ENCODE measurements around the gene BICD1.
"Not testable (repeated sequence)": the region's sequence is repeated elsewhere in the genome, so short reads cannot be mapped to it uniquely, and the experiment has no call there.

BICD1 gene

DNA sequence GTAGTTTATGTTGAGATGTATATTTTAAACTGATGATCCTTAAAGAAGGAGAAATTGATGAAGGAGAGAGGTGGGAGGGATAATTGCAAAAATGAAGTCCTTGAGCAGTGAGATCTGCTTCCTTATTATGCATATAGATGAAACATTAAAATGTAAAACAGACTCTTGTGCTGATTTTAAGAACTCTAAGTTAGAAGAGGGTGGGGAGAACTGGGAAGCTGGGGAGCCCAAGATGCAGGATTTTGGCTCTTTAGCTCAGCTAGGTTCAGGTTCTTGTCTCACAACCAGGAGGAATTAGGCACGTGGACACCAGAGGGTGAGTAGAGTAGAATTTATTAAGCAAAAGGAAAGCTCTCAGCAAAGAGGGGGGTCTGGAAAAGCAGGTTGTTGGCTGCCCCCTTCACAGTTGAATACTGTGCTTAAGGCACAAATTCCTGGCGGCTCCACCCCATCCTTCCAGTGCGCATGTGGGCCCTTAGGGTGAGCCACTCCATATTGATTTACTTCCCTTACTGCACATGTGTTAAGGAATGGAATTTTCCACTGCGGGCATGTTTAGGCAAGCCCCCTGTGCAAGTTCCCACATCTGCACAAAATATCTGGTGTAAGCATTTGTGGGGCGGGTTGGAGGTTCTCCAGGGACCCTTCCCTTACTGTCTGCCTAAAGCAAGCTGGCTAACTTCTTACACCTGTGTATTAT, 141.9 kb downstream of the BICD1 start:
- no peak for DNase-seq (ENCODE audit: low read depth)

- no peak for DNase-seq (ENCODE audit: low read depth)
These were observed 143.1 kb downstream of the BICD1 start for GRCh38 chr12:32249777-32250176.

DNA sequence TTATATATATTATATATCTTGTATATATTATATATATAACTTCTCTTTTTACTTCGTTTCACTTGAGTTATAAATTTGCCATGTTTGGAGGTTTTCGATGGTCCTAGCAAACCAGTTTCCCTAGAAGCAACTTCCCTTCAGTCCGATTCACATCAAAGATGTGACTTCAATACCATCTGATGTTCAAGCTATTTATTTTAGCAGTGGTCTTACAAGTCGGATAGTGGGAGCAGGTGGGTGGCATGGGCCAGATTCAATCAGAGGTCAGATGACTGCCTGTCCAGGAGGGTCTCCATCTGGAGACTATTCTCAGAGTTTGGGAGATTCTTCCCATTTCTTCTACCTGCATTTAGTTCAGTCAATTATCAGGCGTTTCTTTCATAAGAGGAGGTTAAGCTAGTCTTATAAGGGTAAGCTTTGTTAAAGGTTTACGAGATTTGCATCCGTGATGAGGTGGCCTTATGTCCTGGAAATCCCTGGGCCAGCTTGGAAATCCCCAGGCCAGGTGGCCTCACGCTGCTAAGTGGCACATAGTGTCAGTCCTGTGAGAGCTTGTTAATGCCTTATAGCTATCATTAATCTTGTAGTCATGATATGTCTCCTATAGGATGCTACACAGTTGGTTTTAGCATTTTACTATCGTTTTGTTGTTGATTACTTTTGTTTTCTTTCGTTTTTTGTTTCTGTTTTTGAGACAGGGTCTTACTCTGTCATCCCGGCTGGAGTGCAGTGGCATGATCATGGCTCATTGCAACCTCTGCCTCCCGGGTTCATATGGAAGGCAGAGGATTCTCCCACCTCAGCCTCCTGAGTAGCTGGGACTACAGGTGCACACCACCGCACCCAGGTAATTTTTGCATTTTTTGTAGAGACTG, 145.8 kb downstream of the BICD1 start:
- DNase-seq (ENCODE audit: low read depth), result no peak

- DNase-seq (ENCODE audit: low read depth), result no peak
These were observed 146.6 kb downstream of the BICD1 start for GRCh38 chr12:32253154-32253790.

- DNase-seq (ENCODE audit: low read depth), result no peak
These were observed 147.8 kb downstream of the BICD1 start for GRCh38 chr12:32254260-32254956.

- no peak for DNase-seq (ENCODE audit: low read depth)
These were observed 148.9 kb downstream of the BICD1 start for GRCh38 chr12:32255588-32255987.

- no peak for DNase-seq (ENCODE audit: low read depth)
These were observed 151.2 kb downstream of the BICD1 start for GRCh38 chr12:32257695-32258496.

GRCh38 chr12:32260696-32261095, 154.0 kb downstream of the BICD1 start:
- no peak for DNase-seq (ENCODE audit: low read depth)

GRCh38 chr12:32261638-32262037, 155.0 kb downstream of the BICD1 start:
- DNase-seq (ENCODE audit: low read depth), result no peak

- DNase-seq (ENCODE audit: low read depth), result no peak
These were observed 158.3 kb downstream of the BICD1 start for GRCh38 chr12:32264961-32265360.

GRCh38 chr12:32265456-32265855, 158.8 kb downstream of the BICD1 start:
- DNase-seq (ENCODE audit: low read depth), result no peak

- DNase-seq (ENCODE audit: low read depth), result no peak
These were observed 159.3 kb downstream of the BICD1 start for GRCh38 chr12:32265951-32266350.

- no peak for DNase-seq (ENCODE audit: low read depth)
These were observed 160.1 kb downstream of the BICD1 start for GRCh38 chr12:32266756-32267155.

DNA sequence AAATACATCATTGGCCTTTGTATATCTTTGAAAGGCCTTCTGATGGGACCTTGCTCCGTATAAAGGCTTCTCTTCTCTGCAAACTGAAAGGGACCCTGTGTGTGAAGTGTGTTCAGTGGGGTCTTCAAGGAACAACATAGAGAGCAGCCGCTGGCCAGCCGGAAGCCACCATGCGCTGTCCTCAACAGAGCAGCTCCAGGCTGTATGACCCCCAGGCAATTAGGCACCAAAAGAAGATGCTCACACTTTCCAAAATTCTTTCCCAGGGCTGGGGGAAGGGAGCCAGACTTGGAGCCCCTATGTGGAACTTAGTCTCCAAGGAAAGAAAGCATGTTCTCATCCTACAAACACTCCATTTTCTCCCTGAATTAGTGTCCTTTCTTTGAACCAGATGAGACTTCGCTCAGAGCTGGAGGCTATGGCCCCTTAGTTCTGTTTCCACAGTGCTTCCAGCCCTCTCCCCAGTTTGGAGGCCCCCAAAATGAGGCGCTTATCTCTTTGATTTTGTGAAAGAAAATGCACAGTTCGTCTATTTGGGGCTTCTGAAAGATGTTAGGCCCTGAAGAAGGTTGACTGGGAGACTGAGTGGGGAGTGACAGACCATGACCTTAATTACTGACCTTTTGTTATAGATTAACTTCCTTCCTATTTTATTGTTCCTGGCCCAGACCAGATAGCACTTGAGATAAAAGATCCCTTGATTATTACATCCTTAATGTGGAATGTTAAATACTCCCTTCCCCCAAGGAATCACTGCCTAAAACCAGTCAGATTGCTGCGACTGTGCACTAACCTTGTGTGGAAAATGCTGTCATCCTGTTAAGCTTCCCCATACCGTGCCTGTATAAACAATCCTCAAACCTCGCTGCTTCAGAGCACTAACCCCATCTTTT, 164.4 kb downstream of the BICD1 start:
- DNase-seq (ENCODE audit: low read depth), result no peak

DNA sequence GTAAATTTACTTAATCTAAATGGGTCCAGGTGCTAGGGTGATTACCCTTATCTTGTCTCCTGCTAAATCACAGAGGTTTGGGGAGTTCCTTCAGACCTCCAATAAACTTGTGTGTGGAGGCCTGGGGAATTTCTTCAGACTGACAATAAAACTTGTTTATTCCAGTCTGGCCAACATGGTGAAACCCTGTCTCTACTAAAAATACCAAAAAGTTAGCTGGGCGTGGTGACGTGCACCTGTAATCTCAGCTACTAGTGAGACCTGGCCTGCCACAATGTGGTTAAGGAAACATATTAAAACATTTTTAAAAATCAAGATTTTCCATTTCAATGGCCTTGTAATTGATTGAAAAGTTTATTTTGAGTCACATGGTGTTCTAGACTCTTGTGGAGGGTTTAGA, 165.8 kb downstream of the BICD1 start:
- no peak for DNase-seq (ENCODE audit: low read depth)

DNA sequence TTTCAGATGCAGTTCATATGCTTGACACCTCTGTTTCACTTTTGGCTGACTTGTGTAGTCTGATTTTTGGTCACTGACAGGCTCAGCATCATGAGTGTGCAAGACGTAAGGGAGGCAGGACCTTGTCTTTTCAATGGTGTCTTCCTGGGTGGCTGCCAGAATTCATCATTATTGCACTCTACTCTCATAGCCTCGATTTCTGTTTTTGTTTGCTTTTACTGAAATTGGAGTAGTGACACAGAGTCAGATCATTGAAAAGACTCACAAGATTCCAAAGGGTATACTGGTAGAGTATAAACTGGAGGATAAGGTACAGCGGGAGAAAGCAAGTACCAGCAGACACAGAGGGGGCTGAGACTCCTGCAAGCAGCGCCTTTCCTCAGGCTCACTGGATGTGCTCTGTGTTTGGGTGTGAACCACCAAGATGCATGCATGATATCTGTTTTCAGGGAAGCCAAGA, 166.4 kb downstream of the BICD1 start:
- DNase-seq (ENCODE audit: low read depth), result no peak

DNA sequence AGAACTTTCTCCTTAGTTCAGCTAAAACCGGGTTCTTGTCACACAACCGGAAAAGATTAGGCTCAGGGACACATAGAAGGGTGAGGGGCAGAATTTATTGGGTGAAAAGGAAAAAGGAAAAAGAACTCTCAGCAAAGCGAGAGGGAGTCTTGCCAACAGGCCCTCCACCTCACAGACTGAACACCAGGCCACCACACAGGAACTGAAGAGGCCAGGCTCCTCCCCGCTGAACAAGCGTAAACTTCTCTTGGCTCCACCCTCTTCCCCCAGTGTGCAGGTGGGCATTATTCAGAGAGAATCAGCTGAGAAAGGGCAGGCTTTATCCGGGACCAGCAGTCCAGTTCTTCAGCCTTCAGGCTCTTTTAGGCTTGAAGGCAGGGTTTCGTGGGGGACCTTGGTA, 167.1 kb downstream of the BICD1 start:
- peak; percentile 26 for DNase-seq (ENCODE audit: low read depth)

- no peak for DNase-seq (ENCODE audit: low read depth)
These were observed 168.0 kb downstream of the BICD1 start for GRCh38 chr12:32274665-32275064.

DNA sequence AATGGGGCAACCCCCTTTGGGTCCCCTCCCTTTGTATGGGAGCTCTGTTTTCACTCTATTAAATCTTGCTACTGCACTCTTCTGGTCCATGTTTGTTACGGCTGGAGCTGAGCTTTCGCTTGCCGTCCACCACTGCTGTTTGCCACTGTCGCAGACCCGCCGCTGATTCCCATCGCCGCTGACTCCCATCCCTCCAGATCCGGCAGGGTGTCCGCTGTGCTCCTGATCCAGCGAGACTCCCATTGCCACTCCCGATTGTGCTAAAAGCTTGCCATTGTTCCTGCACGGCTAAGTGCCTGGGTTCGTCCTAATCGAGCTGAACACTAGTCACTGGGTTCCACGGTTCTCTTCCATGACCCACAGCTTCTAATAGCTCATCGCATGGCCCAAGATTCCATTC, 168.9 kb downstream of the BICD1 start:
- not testable (repeated sequence) for DNase-seq (ENCODE audit: low read depth)

DNA sequence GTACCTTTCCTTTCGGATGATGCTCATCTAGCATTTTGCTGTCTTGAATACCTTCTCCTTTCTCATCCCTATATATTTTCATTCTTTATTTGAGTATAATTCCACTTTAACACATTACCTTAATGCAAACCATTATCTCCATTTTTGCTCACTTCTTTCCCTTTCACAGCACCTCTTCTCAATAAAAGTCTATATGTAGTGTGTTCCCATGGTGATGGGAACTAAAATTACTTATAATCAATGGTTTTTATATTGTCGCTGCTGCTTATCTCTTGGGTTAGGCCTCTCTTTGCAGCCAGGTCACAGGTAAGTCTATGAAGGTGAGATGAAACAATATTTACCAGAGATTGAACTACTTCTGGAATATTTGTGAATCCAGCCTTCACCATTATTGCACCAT, 171.1 kb downstream of the BICD1 start:
- DNase-seq (ENCODE audit: low read depth), result no peak
